Fibroblast of lung (primary cell): Measurements from ENCODE around the gene GJC2.

Source experiments
- EZH2 ChIP-seq: IDR thresholded peaks from 2 replicates; pipeline ENCODE4 v1.5.1; 2012; ENCODE audit warnings: low read length, control low read depth, mild to moderate bottlenecking; ENCODE audit errors: missing control alignments
- TF ChIP-seq, protein P1 (sequence below), 2 donors: IDR thresholded peaks in 1 of 2; conservative IDR thresholded peaks in 1 of 2; 1 replicate in 1 of 2; 2 replicates in 1 of 2; pipeline ENCODE4 v1.5.1; 2011 to 2012; ENCODE audit warnings: low read length in 2 of 2, control low read depth in 1 of 2, inconsistent platforms in 1 of 2, low read depth in 1 of 2, mild to moderate bottlenecking in 1 of 2

DNA sequence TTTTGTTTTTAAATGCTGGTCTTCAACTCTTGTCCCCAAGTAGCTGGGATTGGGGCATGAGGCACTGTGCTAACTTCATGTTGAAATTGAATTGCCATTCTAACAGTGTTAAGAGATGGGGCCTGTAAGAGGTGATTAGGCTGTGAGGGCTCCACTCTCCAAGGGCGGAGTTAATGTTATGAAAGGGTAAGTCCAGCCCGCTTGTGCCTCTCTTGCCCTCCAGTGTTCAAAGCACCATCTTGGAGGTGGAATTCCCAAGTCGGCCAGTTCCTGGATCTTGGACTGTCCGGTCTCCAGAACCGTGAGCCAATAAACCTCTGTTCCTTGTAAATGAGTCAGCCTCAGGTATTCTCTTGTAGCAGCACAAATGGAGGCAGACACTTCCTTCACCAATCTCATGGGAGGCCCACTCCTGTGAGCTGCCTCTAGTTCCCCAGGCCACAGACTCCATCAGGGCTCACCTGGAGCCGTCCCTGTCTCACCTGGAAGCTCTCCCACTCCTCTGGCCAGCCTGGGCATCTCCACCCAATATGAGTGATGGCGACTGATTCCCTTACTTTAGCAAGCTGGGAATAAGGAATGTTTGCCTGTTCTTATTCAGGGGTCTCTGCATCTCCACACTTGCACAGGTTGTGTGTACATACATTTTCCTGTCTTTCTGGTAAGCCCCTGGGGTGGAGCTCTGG lies 31.4 kb downstream of the GJC2 start:
- TF ChIP-seq, protein P1, sequence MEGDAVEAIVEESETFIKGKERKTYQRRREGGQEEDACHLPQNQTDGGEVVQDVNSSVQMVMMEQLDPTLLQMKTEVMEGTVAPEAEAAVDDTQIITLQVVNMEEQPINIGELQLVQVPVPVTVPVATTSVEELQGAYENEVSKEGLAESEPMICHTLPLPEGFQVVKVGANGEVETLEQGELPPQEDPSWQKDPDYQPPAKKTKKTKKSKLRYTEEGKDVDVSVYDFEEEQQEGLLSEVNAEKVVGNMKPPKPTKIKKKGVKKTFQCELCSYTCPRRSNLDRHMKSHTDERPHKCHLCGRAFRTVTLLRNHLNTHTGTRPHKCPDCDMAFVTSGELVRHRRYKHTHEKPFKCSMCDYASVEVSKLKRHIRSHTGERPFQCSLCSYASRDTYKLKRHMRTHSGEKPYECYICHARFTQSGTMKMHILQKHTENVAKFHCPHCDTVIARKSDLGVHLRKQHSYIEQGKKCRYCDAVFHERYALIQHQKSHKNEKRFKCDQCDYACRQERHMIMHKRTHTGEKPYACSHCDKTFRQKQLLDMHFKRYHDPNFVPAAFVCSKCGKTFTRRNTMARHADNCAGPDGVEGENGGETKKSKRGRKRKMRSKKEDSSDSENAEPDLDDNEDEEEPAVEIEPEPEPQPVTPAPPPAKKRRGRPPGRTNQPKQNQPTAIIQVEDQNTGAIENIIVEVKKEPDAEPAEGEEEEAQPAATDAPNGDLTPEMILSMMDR (conservative IDR thresholded peaks at IDR 0.05 in 1 of 2, IDR thresholded peaks at IDR 0.05 in 1 of 2; ENCODE audit: low read depth in 1 of 2, low read length in 2 of 2), result no peak
- no peak for TF ChIP-seq EZH2
